Gastrocnemius medialis (tissue), 4 donors: ENCODE measurements around the gene DCLK2. TPM values are rescaled to one million over a fixed set of nuclear protein-coding genes. Genes with fewer than 3 reads are reported as not detected.

Experiments used
- ATAC-seq, 2 donors: fragments of 150-250 bp; one replicate each; pipeline ENCODE4 v1.9.1; 2016
- DNase-seq, 2 donors: peaks; one replicate each; pipeline ENCODE4 v3.0.0-alpha.2; 2019
- H3K27ac ChIP-seq, 4 donors: fragments of 200-600 bp; sonication (generic); 1 replicate in 1 of 4; 2 replicates in 3 of 4; pipeline ENCODE4 v1.5.1; 2016 to 2018; ENCODE audit warnings: mild to moderate bottlenecking in 2 of 4, moderate library complexity in 1 of 4
- H3K27me3 ChIP-seq, 3 donors: fragments of 200-600 bp; sonication (generic) in 2 of 3; 1 replicate in 1 of 3; 2 replicates in 2 of 3; pipeline versions ENCODE4 v1.5.1 to v1.6.0; 2016 to 2019; ENCODE audit warnings: mild to moderate bottlenecking in 1 of 3, moderate library complexity in 1 of 3
- H3K36me3 ChIP-seq, 2 donors: fragments of 200-600 bp; sonication (generic) in 1 of 2; one replicate each; pipeline ENCODE4 v1.5.1; 2017 to 2018
- H3K4me1 ChIP-seq, 2 donors: fragments of 200-600 bp; sonication (generic) in 1 of 2; one replicate each; pipeline ENCODE4 v1.5.1; 2016 to 2017; ENCODE audit warnings: mild to moderate bottlenecking in 2 of 2
- H3K4me3 ChIP-seq, 4 donors: fragments of 200-600 bp; sonication (generic) in 3 of 4; 1 replicate in 1 of 4; 2 replicates in 3 of 4; pipeline ENCODE4 v1.5.1; 2016 to 2019; ENCODE audit warnings: mild to moderate bottlenecking in 2 of 4
- H3K9me3 ChIP-seq, 3 donors: fragments of 200-600 bp; sonication (generic) in 2 of 3; 1 replicate in 1 of 3; 2 replicates in 2 of 3; pipeline ENCODE4 v1.5.1; 2016 to 2019
- CTCF ChIP-seq, 5 experiments: fragments of 450-650 bp in 3 of 5; fragments of 200-600 bp in 2 of 5; sonication (generic) in 2 of 5; IDR thresholded peaks in 4 of 5; conservative IDR thresholded peaks in 1 of 5; 1 replicate in 4 of 5; 2 replicates in 1 of 5; pipeline ENCODE4 v1.5.1; 2016 to 2019; ENCODE audit warnings: antibody characterized with exemption in 5 of 5, mild to moderate bottlenecking in 3 of 5, moderate library complexity in 3 of 5
- POLR2A ChIP-seq, 2 donors: fragments of 450-650 bp; IDR thresholded peaks; one replicate each; pipeline ENCODE4 v1.6.1; 2017; ENCODE audit warnings: antibody characterized with exemption in 2 of 2, mild to moderate bottlenecking in 2 of 2, moderate library complexity in 2 of 2
- in situ Hi-C, 4 donors: fragments of 200-750 bp; cut with MboI; loops; one replicate each; pipeline versions ENCODE4 v1.15.0 to v1.8.0; 2017; ENCODE audit warnings: low sequenced_read_pairs in 4 of 4
- intact Hi-C: fragments of 100-400 bp; cut with DNase I; formaldehyde crosslinking; loops from one replicate; pipeline ENCODE4 v1.15.1; 2023; ENCODE audit warnings: low total_unique reads
- total RNA-seq, 4 donors: library from RNA; depleted of rRNA; stranded (reverse); fragments of >200 nt; gene quantifications; one replicate each; pipeline versions ENCODE4 v1.1.0 to v1.2.3, GENCODE V29; 2016

The DCLK2 gene
- total RNA-seq, 4 donors from 2014 or later: 0.29 to 0.97 (median 0.47) TPM

GRCh38 chr4:150224896-150225591, 146.8 kb downstream of the DCLK2 start:
- Histone ChIP-seq H3K27ac (no peak overlapping the region), H3K4me3 (no peak overlapping the region), H3K9me3 (no peaks in the 10 kb centered on the region), H3K4me1 (no peaks in the 10 kb centered on the region), H3K27me3 (no peaks in the 10 kb centered on the region), H3K36me3 (no peaks in the 10 kb centered on the region)
- DNase-seq: no peak
- in situ Hi-C loops (loop anchor here in 2 of 4 donors (25.0 kb wide), 1 partner anchor 213 kb away; no protein-coding TSS in a partner anchor), intact Hi-C loops (no loop called here)
- no peak for ATAC-seq
- TF ChIP-seq CTCF (IDR thresholded peaks at IDR 0.05 in 4 of 5, conservative IDR thresholded peaks at IDR 0.05 in 1 of 5): no peak
- TF ChIP-seq POLR2A (IDR thresholded peaks at IDR 0.05): no peak

GRCh38 chr4:150229520-150229919, 151.3 kb downstream of the DCLK2 start:
- TF ChIP-seq POLR2A (IDR thresholded peaks at IDR 0.05) (no peak), CTCF (IDR thresholded peaks at IDR 0.05 in 4 of 5, conservative IDR thresholded peaks at IDR 0.05 in 1 of 5) (no peak)
- no peak overlapping the region for H3K4me3 ChIP-seq
- in situ Hi-C loops: no loop called here
- H3K4me1 ChIP-seq: no peaks in the 10 kb centered on the region
- ATAC-seq (no peak), DNase-seq (no peak)
- no peak overlapping the region for H3K27ac ChIP-seq
- intact Hi-C loops: no loop called here
- no peaks in the 10 kb centered on the region for H3K27me3 ChIP-seq
- H3K9me3 ChIP-seq: no peaks in the 10 kb centered on the region
- H3K36me3 ChIP-seq: no peaks in the 10 kb centered on the region

GRCh38 chr4:150230561-150230960, 152.3 kb downstream of the DCLK2 start:
- intact Hi-C loops: no loop called here
- in situ Hi-C loops: no loop called here
- no peak overlapping the region for H3K4me3 ChIP-seq
- no peaks in the 10 kb centered on the region for H3K4me1 ChIP-seq
- H3K27ac ChIP-seq: no peak overlapping the region
- no peak for ATAC-seq
- H3K36me3 ChIP-seq: no peaks in the 10 kb centered on the region
- TF ChIP-seq CTCF (IDR thresholded peaks at IDR 0.05 in 4 of 5, conservative IDR thresholded peaks at IDR 0.05 in 1 of 5) (no peak), POLR2A (IDR thresholded peaks at IDR 0.05) (no peak)
- no peak for DNase-seq
- no peaks in the 10 kb centered on the region for H3K9me3 ChIP-seq
- no peaks in the 10 kb centered on the region for H3K27me3 ChIP-seq

- DNase-seq (no peak), ATAC-seq (no peak)
- intact Hi-C loops (no loop called here), in situ Hi-C loops (no loop called here)
- H3K36me3 ChIP-seq: no peaks in the 10 kb centered on the region
- H3K4me3 ChIP-seq: no peak overlapping the region
- no peaks in the 10 kb centered on the region for H3K27me3 ChIP-seq
- H3K27ac ChIP-seq: no peak overlapping the region
- no peaks in the 10 kb centered on the region for H3K9me3 ChIP-seq
- TF ChIP-seq POLR2A (IDR thresholded peaks at IDR 0.05) (no peak), CTCF (IDR thresholded peaks at IDR 0.05 in 4 of 5, conservative IDR thresholded peaks at IDR 0.05 in 1 of 5) (no peak)
- H3K4me1 ChIP-seq: no peaks in the 10 kb centered on the region
These were observed 153.0 kb downstream of the DCLK2 start for GRCh38 chr4:150231107-150231770.
